Thyroid gland (tissue), 4 donors: ENCODE data around the gene VWA5B1.

Experiments
- POLR2A ChIP-seq, 2 donors: fragments of 450-650 bp; IDR thresholded peaks; one replicate each; pipeline ENCODE4 v1.6.1; 2017; ENCODE audit warnings: antibody characterized with exemption in 2 of 2, mild to moderate bottlenecking in 2 of 2, moderate library complexity in 1 of 2
- TF ChIP-seq, protein P1 (sequence below), 6 experiments: fragments of 200-600 bp in 3 of 6; fragments of 450-650 bp in 3 of 6; sonication (generic) in 3 of 6; IDR thresholded peaks; one replicate each; pipeline ENCODE4 v1.5.1; 2016 to 2019; ENCODE audit warnings: antibody characterized with exemption in 6 of 6, mild to moderate bottlenecking in 2 of 6, inconsistent platforms in 1 of 6, moderate library complexity in 1 of 6

DNA sequence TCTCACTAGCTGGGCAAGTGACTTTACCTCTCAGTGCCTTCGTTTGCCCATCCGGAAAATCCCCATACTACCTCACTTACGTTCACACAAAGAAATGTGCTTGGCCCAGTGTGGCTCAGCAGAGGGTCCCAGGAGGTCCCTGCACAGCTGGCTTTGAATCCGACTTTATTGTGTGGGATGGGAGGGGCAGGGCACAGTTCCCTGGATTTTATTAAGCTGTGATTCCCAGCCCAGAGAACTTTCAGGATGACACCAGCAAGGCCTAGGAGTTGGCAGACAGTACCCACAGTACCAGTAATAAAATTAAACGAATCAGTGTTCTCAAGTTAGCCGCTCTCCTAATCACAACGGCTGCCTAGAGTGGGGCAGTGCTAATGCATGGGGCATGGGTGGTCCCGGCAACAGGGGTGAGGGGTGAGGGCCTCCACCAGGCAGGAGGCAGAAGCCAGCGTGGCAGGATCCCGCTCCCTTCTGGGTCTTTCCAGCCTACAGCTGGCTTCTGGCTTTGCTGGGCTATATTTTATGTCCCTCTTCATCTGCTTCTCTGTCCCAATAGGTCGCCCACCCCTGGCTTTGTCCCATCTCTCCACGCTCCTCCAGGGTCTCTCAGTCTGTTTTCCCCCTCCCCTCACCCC, 74.9 kb downstream of the VWA5B1 start:
- TF ChIP-seq, protein P1, sequence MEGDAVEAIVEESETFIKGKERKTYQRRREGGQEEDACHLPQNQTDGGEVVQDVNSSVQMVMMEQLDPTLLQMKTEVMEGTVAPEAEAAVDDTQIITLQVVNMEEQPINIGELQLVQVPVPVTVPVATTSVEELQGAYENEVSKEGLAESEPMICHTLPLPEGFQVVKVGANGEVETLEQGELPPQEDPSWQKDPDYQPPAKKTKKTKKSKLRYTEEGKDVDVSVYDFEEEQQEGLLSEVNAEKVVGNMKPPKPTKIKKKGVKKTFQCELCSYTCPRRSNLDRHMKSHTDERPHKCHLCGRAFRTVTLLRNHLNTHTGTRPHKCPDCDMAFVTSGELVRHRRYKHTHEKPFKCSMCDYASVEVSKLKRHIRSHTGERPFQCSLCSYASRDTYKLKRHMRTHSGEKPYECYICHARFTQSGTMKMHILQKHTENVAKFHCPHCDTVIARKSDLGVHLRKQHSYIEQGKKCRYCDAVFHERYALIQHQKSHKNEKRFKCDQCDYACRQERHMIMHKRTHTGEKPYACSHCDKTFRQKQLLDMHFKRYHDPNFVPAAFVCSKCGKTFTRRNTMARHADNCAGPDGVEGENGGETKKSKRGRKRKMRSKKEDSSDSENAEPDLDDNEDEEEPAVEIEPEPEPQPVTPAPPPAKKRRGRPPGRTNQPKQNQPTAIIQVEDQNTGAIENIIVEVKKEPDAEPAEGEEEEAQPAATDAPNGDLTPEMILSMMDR (IDR thresholded peaks at IDR 0.05), result no peak
- no peak for TF ChIP-seq POLR2A (IDR thresholded peaks at IDR 0.05)
